ENCODE results near the gene CEBPA. TPM values are rescaled to one million over a fixed set of nuclear protein-coding genes. Genes with fewer than 3 reads are reported as not detected.

The CEBPA gene
- total and polyA plus RNA-seq, 10 of the 15 experiments (the other 5 are each of a cell fraction or from before 2014, with no cell fraction given): 0.04 to 0.36 (median 0.13) TPM; not detected in 4

DNA sequence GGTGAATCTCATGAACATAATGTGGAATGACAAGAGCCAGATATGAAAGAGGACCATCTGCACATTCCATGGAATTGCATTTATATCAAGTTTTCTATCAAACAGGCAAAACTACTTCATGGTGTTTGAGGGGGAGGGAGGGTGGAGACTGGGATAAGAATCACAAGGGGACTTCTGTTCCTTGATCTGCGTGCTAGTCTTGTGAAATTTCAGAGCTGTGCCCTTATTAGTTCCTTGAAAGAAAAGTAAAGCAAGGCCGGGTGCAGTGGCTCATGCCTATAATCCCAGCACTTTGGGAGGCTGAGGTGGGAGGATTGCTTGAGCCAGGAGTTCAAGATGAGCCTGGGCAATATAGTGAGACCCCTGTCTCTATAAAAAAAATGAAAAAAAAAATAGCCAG, 41.0 kb upstream of the CEBPA start:
- Histone ChIP-seq H2AFZ (ENCODE audit: control insufficient read depth, low read depth, low read length) (no peak overlapping the region), H3K27ac (ENCODE audit: control insufficient read depth, insufficient read depth) (no peak overlapping the region), H3K4me2 (ENCODE audit: control insufficient read depth, insufficient read depth) (no peak overlapping the region), H3K79me2 (ENCODE audit: control insufficient read depth, insufficient read depth, low read length) (no peaks in the 10 kb centered on the region), H4K20me1 (ENCODE audit: control insufficient read depth, insufficient read depth) (no peaks in the 10 kb centered on the region), H3K4me3 (no peak overlapping the region), H3K36me3 (ENCODE audit: control insufficient read depth in 2 of 2, insufficient read depth in 2 of 2, low read length in 1 of 2) (no peaks in the 10 kb centered on the region), H3K9me3 (replicated peaks; ENCODE audit: control insufficient read depth, insufficient read depth, low read length) (no peaks in the 10 kb centered on the region), H3K9ac (ENCODE audit: control insufficient read depth, insufficient read depth, low read length) (no peak overlapping the region), H3K4me1 (ENCODE audit: control insufficient read depth, insufficient read depth, low read length) (no peaks in the 10 kb centered on the region), H3K27me3 (replicated peaks in 1 of 2; ENCODE audit: control insufficient read depth in 2 of 2, insufficient read depth in 2 of 2, low read length in 1 of 2) (no peaks in the 10 kb centered on the region)
- SMC1A ChIA-PET (ENCODE audit: uncharacterized antibody, unreplicated experiment): no interaction called here
- no peak for DNase-seq (ENCODE audit: low read depth, low spot score)
- 33% methylated on average over 2 of the region's 2 CpGs for WGBS (ENCODE audit: insufficient coverage, insufficient replicate concordance, low lambda C conversion rate, missing lambda C conversion rate)
- RAD21 ChIA-PET (ENCODE audit: unreplicated experiment): no interaction called here
- no TSS peak for BruUV-seq (replicated peaks)
- POLR2A ChIA-PET: no interaction called here
- CTCF ChIA-PET: no interaction called here
- in situ Hi-C loops (cut with MboI) (no loop called here), intact Hi-C loops (cut with micrococcal nuclease; ENCODE audit: unreplicated experiment) (no loop called here)
- FAIRE-seq: no peak
- ATAC-seq: no peak
- TF ChIP-seq CREM (IDR thresholded peaks at IDR 0.05; ENCODE audit: low read depth) (no peak), JUNB (IDR thresholded peaks at IDR 0.05) (no peak), KLF5 (IDR thresholded peaks at IDR 0.05; ENCODE audit: partially characterized antibody) (no peak), SP1 (IDR thresholded peaks at IDR 0.05; ENCODE audit: low read depth, low read length) (no peak), NR2F1 (conservative IDR thresholded peaks at IDR 0.05) (no peak), ZNF274 (IDR thresholded peaks at IDR 0.05; ENCODE audit: insufficient read depth, insufficient read length) (no peak), POLR2AphosphoS5 (IDR thresholded peaks at IDR 0.05; ENCODE audit: low read length) (no peak), NFYB (IDR thresholded peaks at IDR 0.05; ENCODE audit: insufficient read depth, low read depth, low read length) (no peak), TBL1XR1 (IDR thresholded peaks at IDR 0.05; ENCODE audit: low read depth, low read length) (no peak), CBFB (IDR thresholded peaks at IDR 0.05; ENCODE audit: low read depth) (no peak), ZSCAN29 (IDR thresholded peaks at IDR 0.05) (no peak), DPF2 (IDR thresholded peaks at IDR 0.05) (no peak), POLR2AphosphoS2 (IDR thresholded peaks at IDR 0.05; ENCODE audit: low read depth, low read length) (no peak), ZNF687 (IDR thresholded peaks at IDR 0.05) (no peak), STAT3 (IDR thresholded peaks at IDR 0.05; ENCODE audit: low read depth, low read length) (no peak), SUZ12 (IDR thresholded peaks at IDR 0.05; ENCODE audit: unreplicated experiment) (no peak), USF1 (IDR thresholded peaks at IDR 0.05; ENCODE audit: borderline replicate concordance, extremely low read length, insufficient read depth, low read depth, low read length) (no peak)
- TF ChIP-seq, protein P1, sequence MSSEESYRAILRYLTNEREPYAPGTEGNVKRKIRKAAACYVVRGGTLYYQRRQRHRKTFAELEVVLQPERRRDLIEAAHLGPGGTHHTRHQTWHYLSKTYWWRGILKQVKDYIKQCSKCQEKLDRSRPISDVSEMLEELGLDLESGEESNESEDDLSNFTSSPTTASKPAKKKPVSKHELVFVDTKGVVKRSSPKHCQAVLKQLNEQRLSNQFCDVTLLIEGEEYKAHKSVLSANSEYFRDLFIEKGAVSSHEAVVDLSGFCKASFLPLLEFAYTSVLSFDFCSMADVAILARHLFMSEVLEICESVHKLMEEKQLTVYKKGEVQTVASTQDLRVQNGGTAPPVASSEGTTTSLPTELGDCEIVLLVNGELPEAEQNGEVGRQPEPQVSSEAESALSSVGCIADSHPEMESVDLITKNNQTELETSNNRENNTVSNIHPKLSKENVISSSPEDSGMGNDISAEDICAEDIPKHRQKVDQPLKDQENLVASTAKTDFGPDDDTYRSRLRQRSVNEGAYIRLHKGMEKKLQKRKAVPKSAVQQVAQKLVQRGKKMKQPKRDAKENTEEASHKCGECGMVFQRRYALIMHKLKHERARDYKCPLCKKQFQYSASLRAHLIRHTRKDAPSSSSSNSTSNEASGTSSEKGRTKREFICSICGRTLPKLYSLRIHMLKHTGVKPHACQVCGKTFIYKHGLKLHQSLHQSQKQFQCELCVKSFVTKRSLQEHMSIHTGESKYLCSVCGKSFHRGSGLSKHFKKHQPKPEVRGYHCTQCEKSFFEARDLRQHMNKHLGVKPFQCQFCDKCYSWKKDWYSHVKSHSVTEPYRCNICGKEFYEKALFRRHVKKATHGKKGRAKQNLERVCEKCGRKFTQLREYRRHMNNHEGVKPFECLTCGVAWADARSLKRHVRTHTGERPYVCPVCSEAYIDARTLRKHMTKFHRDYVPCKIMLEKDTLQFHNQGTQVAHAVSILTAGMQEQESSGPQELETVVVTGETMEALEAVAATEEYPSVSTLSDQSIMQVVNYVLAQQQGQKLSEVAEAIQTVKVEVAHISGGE (CRISPR knock-in tag; IDR thresholded peaks at IDR 0.05): no peak

All from GM12878 (cell line).